Body of pancreas (tissue), 4 donors: ENCODE data around the gene HSF4. TPM values are rescaled to one million over a fixed set of nuclear protein-coding genes. Genes with fewer than 3 reads are reported as not detected.

Source experiments
- ATAC-seq: fragments of 150-250 bp; one replicate; pipeline ENCODE4 v1.9.1; 2016
- DNase-seq, 4 donors: peaks; one replicate each; pipeline ENCODE4 v3.0.0-alpha.2; 2019
- H3K27ac ChIP-seq, 4 donors: fragments of 200-600 bp; sonication (generic); 1 replicate in 3 of 4; 2 replicates in 1 of 4; pipeline versions ENCODE4 v1.5.1 to v1.6.1; 2016 to 2019; ENCODE audit warnings: mild to moderate bottlenecking in 1 of 4, mixed read lengths in 1 of 4, moderate library complexity in 1 of 4
- H3K27me3 ChIP-seq, 2 donors: fragments of 200-600 bp; sonication (generic); one replicate each; pipeline ENCODE4 v1.6.0; 2016; ENCODE audit warnings: mild to moderate bottlenecking in 1 of 2
- H3K36me3 ChIP-seq, 2 donors: fragments of 200-600 bp; sonication (generic); replicated peaks in 1 of 2; 2 replicates each; pipeline ENCODE4 v1.5.1; 2016; ENCODE audit warnings: low read depth in 2 of 2; ENCODE audit not compliant: insufficient read depth in 1 of 2
- H3K4me1 ChIP-seq: fragments of 200-600 bp; sonication (generic); one replicate; pipeline ENCODE4 v1.6.0; 2016
- H3K4me3 ChIP-seq, 2 donors: fragments of 200-600 bp; sonication (generic); 1 replicate in 1 of 2; 2 replicates in 1 of 2; pipeline ENCODE4 v1.5.1; 2016 to 2019
- H3K9me3 ChIP-seq, 3 donors: fragments of 200-600 bp; sonication (generic); 1 replicate in 2 of 3; 2 replicates in 1 of 3; pipeline ENCODE4 v1.5.1; 2016
- POLR2A ChIP-seq, 3 donors: fragments of 450-650 bp; IDR thresholded peaks; one replicate each; pipeline ENCODE4 v1.6.1; 2016; ENCODE audit warnings: antibody characterized with exemption in 3 of 3, mild to moderate bottlenecking in 2 of 3
- WGBS, 2 donors: methylation state at CpG; one replicate each; pipeline ENCODE4 v1.1.5; 2017; 5-methylcytosine and 5-hydroxymethylcytosine counted together
- intact Hi-C: fragments of 100-400 bp; cut with DNase I; formaldehyde crosslinking; loops from one replicate; pipeline ENCODE4 v1.15.1; 2023
- total RNA-seq, 2 donors: library from RNA; depleted of rRNA; stranded (reverse); fragments of >200 nt; gene quantifications; one replicate each; pipeline ENCODE4 v1.1.0, GENCODE V29; 2016
- TF ChIP-seq, protein P1 (sequence below), 7 experiments: fragments of 450-650 bp in 4 of 7; fragments of 200-600 bp in 3 of 7; sonication (generic) in 3 of 7; IDR thresholded peaks; one replicate each; pipeline ENCODE4 v1.5.1; 2016 to 2019; ENCODE audit warnings: antibody characterized with exemption in 7 of 7

Gene HSF4
- total RNA-seq, 2 donors from 2014 or later, result 76.8 to 352 TPM

DNA sequence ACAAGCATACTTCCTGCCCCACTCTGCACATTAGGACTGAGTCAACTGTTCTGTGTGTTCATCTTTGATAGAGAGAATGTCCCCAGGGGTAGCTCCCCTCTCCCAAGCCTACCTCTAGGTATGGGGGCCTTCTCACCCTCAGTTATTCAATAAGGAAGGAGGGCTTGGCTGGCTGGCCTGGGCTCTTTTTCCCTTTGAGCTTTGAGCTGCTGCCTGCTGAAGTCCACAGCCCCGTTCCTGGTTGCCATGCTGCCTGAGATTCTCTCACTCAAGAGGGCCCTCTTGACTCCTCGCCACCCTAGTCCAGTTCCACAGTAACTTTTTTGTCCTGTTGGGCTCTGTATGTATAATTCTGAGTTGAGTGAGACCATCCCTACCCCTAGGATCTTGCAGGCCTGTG is 18.8 kb upstream of the HSF4 start:
- no peak for DNase-seq
- peaks cover 11% of the 10 kb centered on the region for H3K4me1 ChIP-seq
- H3K4me3 ChIP-seq, result no peak overlapping the region
- intact Hi-C loops, result no loop called here
- TF ChIP-seq, protein P1, sequence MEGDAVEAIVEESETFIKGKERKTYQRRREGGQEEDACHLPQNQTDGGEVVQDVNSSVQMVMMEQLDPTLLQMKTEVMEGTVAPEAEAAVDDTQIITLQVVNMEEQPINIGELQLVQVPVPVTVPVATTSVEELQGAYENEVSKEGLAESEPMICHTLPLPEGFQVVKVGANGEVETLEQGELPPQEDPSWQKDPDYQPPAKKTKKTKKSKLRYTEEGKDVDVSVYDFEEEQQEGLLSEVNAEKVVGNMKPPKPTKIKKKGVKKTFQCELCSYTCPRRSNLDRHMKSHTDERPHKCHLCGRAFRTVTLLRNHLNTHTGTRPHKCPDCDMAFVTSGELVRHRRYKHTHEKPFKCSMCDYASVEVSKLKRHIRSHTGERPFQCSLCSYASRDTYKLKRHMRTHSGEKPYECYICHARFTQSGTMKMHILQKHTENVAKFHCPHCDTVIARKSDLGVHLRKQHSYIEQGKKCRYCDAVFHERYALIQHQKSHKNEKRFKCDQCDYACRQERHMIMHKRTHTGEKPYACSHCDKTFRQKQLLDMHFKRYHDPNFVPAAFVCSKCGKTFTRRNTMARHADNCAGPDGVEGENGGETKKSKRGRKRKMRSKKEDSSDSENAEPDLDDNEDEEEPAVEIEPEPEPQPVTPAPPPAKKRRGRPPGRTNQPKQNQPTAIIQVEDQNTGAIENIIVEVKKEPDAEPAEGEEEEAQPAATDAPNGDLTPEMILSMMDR (IDR thresholded peaks at IDR 0.05), result no peak
- TF ChIP-seq POLR2A (IDR thresholded peaks at IDR 0.05), result no peak
- no peaks in the 10 kb centered on the region for H3K9me3 ChIP-seq
- H3K27ac ChIP-seq, result no peak overlapping the region
- WGBS, 2 donors, result 89 to 100% methylated on average over 2 of the region's 2 CpGs
- H3K27me3 ChIP-seq, result no peaks in the 10 kb centered on the region
- no peak for ATAC-seq
- peaks cover 6 to 38% of the 10 kb centered on the region in 2 donors for H3K36me3 ChIP-seq

DNA sequence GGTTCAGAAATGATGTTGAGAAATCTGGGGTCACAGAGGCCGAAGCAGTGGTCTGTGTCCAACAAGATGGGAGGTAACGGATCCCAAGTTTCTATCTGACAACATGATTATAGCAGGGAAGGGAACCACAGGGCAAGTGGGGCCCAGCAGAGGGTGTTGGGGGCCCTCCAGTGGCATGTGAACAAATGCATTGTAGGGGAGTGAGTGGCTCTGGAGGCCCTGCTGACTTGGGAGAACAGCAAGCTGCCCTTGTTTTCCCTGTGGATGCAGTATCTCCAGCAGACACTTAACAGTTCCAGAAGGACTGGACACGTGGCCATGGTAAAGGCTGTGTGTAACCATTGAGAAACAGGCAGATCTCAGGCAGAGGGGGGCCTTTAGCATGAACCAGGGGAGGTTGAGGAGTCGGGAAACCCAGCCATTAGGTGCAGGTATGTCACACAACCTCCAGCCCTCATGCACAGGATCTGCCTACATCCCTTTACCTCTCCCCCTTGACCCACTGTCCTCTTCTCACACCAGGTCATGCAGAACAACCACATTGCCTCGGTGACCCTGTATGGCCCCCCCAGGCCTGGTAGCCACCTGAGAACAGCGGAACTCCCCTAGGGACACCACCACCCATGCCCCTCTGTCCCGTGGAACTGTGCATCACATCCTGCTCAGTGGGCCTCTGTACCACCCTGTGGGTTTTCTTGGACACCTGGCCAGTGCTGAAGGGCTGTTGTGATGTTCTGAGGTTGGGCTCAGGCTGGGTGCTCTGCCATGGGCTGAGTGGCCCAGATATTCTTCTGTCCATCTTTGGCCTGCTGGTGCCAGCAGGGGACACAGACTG is 17.8 kb upstream of the HSF4 start:
- TF ChIP-seq, protein P1 (IDR thresholded peaks at IDR 0.05), result no peak
- no peak for TF ChIP-seq POLR2A (IDR thresholded peaks at IDR 0.05)
- Histone ChIP-seq H3K9me3 (no peaks in the 10 kb centered on the region), H3K36me3 (peaks cover 6 to 28% of the 10 kb centered on the region in 2 donors), H3K4me3 (no peak overlapping the region), H3K4me1 (peaks cover 18% of the 10 kb centered on the region), H3K27me3 (no peaks in the 10 kb centered on the region), H3K27ac (no peak overlapping the region)
- WGBS, 2 donors, result 83 to 85% methylated on average over 6 to 7 of the region's 7 CpGs
- intact Hi-C loops, result no loop called here
- no peak for DNase-seq
- ATAC-seq, result no peak

DNA sequence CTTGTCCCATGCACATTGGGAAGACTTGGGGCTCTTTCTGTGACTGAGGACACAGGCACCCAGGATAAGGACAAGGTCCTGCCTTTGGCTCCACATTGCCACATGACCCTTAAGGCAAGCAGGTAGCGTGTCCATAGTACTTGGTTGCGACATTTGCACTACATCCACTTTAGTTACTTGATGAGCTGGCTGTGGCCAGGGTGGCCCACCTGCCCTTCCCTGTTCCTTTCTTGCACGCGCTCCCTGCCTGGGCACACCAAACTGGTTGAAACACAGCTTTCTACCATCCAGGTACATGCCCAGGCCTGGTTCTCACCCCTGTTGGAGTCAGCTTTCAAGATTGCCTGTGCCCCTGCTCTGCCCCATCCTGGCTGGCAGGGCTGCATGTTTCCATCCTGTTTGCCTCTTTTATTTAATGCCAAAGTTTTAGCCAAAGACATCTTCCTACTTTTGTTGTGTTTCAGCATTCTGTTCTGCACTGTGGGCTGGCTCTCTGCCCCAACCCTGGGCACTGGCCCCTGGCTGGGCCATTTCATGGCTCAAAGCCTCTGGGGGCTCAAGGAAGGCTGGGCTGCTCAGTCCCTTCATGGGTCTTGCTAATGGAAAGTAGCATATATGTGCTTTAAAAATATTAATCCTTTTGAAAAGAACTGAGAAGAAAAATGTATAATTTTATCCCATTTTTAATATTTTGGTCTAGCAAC is 17.0 kb upstream of the HSF4 start:
- no peaks in the 10 kb centered on the region for H3K27me3 ChIP-seq
- intact Hi-C loops, result no loop called here
- TF ChIP-seq, protein P1 (IDR thresholded peaks at IDR 0.05), result no peak
- no peak for TF ChIP-seq POLR2A (IDR thresholded peaks at IDR 0.05)
- no peak overlapping the region for H3K4me3 ChIP-seq
- no peak overlapping the region for H3K27ac ChIP-seq
- peaks cover 18% of the 10 kb centered on the region for H3K4me1 ChIP-seq
- H3K9me3 ChIP-seq, result no peaks in the 10 kb centered on the region
- peaks cover 6 to 22% of the 10 kb centered on the region in 2 donors for H3K36me3 ChIP-seq
- 94 to 98% methylated on average over 4 of the region's 4 CpGs for WGBS, 2 donors
- ATAC-seq (no peak), DNase-seq (no peak)

DNA sequence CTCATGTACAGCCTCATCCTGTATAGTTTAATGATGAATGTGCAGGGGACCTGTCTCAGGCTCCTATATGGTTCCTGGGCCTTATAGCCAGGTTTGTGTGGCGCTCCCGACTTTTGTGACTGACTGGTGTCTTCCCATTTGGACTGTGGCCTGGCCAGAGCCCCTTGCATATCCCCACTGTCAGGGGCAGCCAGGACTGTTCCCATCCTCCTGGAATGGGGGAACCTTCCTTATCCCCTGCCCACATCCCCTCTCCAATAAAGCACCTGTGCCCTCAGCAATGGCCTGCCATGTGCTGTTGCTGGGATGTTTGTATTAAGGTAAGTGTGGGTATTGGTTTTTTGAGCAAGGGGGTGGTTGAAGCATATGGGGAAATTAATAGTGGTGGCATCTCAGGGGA is 16.3 kb upstream of the HSF4 start:
- peaks cover 18% of the 10 kb centered on the region for H3K4me1 ChIP-seq
- no peaks in the 10 kb centered on the region for H3K9me3 ChIP-seq
- H3K36me3 ChIP-seq, result peaks cover 6 to 22% of the 10 kb centered on the region in 2 donors
- WGBS, 2 donors, result 91% methylated on average over 2 of the region's 2 CpGs
- H3K4me3 ChIP-seq, result no peak overlapping the region
- intact Hi-C loops, result no loop called here
- no peak for ATAC-seq
- no peak overlapping the region for H3K27ac ChIP-seq
- TF ChIP-seq, protein P1 (IDR thresholded peaks at IDR 0.05), result no peak
- no peak for TF ChIP-seq POLR2A (IDR thresholded peaks at IDR 0.05)
- H3K27me3 ChIP-seq, result no peaks in the 10 kb centered on the region
- DNase-seq, result no peak
